Mesothelial cell of epicardium (in vitro differentiated cells): ENCODE data around the gene SALL1. TPM values are rescaled to one million over a fixed set of nuclear protein-coding genes. Genes with fewer than 3 reads are reported as not detected.

ENCODE experiments used
- DNase-seq, 2 experiments: peaks; one replicate each; pipeline ENCODE4 v3.0.0; 2021; ENCODE audit warnings: low spot score in 2 of 2; ENCODE audit not compliant: unreplicated experiment in 2 of 2
- H3K27ac Mint-ChIP-seq: 2 replicates; pipeline ENCODE4 v1.8.0; 2021; ENCODE audit warnings: mixed read lengths
- H3K27me3 Mint-ChIP-seq: 2 replicates; pipeline ENCODE4 v1.8.0; 2021; ENCODE audit warnings: low read depth, mixed read lengths
- H3K36me3 Mint-ChIP-seq: 2 replicates; pipeline ENCODE4 v1.8.0; 2021; ENCODE audit warnings: mixed read lengths
- H3K4me1 Mint-ChIP-seq: 2 replicates; pipeline ENCODE4 v1.8.0; 2021; ENCODE audit warnings: mixed read lengths
- H3K4me3 Mint-ChIP-seq: 2 replicates; pipeline ENCODE4 v1.8.0; 2021; ENCODE audit warnings: mild to moderate bottlenecking, moderate library complexity, mixed read lengths
- H3K9me3 Mint-ChIP-seq: 2 replicates; pipeline ENCODE4 v1.8.0; 2021; ENCODE audit warnings: mixed read lengths
- CTCF ChIP-seq: fragments of 200-600 bp; sonication (generic); IDR thresholded peaks from one replicate; pipeline ENCODE4 v1.5.0; 2021; ENCODE audit warnings: antibody characterized with exemption; ENCODE audit not compliant: unreplicated experiment
- total RNA-seq: library from RNA; stranded (reverse); gene quantifications from 3 replicates; pipeline ENCODE4 v1.2.1, GENCODE V29; 2021

The SALL1 gene
- total RNA-seq, 1 donor from 2014 or later, result 1.1 TPM

- no peak for DNase-seq
- Mint-ChIP-seq H3K9me3 (no peaks in the 10 kb centered on the region), H3K27ac (no peak overlapping the region), H3K4me3 (peak overlapping the region; percentile 66), H3K36me3 (no peaks in the 10 kb centered on the region), H3K27me3 (peaks cover 89% of the 10 kb centered on the region), H3K4me1 (peaks cover 28% of the 10 kb centered on the region)
- TF ChIP-seq CTCF, result no peak
These were observed 2.5 kb upstream of the SALL1 start for GRCh38 chr16:51153577-51154031.

- peak overlapping the region; percentile 66 for H3K4me3 Mint-ChIP-seq
- no peaks in the 10 kb centered on the region for H3K36me3 Mint-ChIP-seq
- H3K27ac Mint-ChIP-seq, result peak overlapping the region; percentile 53
- no peak for TF ChIP-seq CTCF
- H3K9me3 Mint-ChIP-seq, result no peaks in the 10 kb centered on the region
- no peak for DNase-seq
- H3K27me3 Mint-ChIP-seq, result peaks cover 90% of the 10 kb centered on the region
- H3K4me1 Mint-ChIP-seq, result peaks cover 28% of the 10 kb centered on the region
These were observed 1.9 kb upstream of the SALL1 start for GRCh38 chr16:51152691-51153576.

DNA sequence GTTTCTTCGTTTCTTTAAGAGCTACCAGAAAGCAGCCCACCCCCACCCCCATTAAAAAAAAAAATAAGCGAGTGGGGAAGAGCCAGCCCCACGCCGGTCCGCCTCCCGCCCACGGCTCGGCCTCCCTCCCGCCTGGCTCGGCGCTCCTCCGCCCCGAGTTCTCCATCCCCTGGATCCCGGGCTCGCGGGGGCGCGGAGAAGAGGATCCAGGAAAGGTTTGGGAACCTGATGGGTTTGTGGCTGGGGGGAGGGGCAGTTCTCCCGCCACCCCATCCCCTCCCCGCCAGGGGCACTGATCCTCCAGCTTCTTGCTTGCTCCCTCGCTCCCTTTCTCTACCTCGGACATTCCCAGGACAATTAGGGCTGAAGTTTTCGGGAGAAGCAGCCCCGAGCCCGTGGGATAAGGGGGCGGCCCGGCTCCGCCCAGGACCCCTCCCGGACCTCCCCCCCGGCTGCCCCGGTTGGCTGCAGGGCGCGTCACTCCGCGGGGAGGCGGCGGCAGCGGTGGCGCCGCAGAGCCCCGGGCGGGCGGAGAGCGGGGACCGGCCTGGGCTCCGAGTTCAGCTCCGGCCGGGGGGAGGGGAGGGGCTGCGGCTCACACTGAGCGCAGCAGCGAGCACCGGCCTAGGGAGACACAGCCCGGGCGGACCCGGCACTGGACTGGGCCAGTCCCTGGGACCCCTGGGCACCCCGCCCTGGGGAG, 1.0 kb upstream of the SALL1 start:
- Mint-ChIP-seq H3K27me3 (peaks cover 89% of the 10 kb centered on the region), H3K27ac (no peak overlapping the region), H3K4me1 (peaks cover 28% of the 10 kb centered on the region), H3K9me3 (no peaks in the 10 kb centered on the region), H3K4me3 (peak overlapping the region; percentile 53), H3K36me3 (no peaks in the 10 kb centered on the region)
- DNase-seq, result no peak
- TF ChIP-seq CTCF, result no peak

DNA sequence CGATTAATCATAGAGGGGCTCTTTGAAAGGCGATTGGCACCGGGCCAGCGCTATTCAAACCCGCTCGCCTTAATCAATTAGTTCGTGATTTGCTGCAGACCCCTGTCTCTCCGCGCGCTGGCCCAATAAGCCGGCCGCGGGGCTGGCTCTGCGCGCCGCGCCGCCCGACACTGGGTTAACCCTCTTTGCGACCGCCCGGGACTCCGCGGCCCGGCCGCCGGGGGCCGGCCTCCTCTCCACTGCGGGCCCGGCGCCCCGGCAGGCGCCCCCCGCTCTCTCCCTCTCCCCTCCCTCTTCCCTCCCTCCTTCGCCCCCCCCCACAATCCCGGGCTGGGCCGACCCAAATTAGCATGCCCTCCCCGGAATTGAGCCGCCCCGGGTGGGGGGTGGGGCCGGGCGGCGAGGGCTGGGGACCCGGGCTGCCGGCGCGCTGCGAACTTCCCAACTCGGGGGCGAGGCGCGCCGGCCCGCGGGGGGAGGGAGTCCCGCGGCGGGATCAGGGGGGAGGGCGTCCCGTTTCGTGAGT, 428 bp upstream of the SALL1 start:
- peak overlapping the region; percentile 67 for H3K4me3 Mint-ChIP-seq
- H3K9me3 Mint-ChIP-seq, result no peaks in the 10 kb centered on the region
- H3K27ac Mint-ChIP-seq, result no peak overlapping the region
- peaks cover 28% of the 10 kb centered on the region for H3K4me1 Mint-ChIP-seq
- H3K27me3 Mint-ChIP-seq, result peaks cover 89% of the 10 kb centered on the region
- TF ChIP-seq CTCF, result no peak
- no peak for DNase-seq
- H3K36me3 Mint-ChIP-seq, result no peaks in the 10 kb centered on the region

DNA sequence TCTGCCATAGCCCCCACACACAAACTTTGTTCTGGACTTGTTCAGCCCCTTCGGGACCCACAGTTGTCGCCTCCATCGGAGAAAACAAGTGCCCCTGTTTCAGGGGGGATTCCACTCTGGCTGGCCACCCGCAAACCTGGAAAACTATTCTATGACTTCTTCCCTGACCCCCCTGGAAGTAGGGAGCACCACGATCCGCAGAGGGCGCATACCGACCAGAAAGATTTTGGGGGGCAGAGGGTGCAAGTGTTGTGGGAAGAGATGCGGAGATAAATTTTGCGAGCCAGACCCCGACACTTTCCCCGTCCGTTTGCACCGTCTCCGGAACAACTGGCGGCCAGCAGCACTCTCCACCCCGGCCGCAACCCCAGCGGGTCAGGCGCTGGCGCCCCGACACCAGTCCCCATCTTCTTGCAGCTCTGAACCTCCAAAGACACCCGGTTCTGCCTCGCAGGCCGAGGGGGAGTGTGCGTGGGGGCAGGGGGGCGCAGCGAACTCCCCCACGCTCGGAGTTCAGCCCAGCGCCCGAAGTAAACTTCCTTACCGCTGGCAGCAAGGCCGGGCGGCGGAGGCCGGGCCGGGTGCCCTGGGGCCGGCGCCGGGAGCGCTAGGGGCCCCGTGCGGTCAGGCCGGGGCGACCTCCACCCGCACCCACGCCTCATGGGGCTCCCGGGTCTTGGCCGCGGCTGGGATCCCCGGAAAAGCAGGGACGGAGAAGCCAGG, 744 bp downstream of the SALL1 start:
- no peak overlapping the region for H3K27ac Mint-ChIP-seq
- no peaks in the 10 kb centered on the region for H3K9me3 Mint-ChIP-seq
- H3K27me3 Mint-ChIP-seq, result peaks cover 89% of the 10 kb centered on the region
- peaks cover 27% of the 10 kb centered on the region for H3K4me1 Mint-ChIP-seq
- DNase-seq, result no peak
- no peak for TF ChIP-seq CTCF
- H3K4me3 Mint-ChIP-seq, result peak overlapping the region; percentile 67
- no peaks in the 10 kb centered on the region for H3K36me3 Mint-ChIP-seq
